GM19372 (cell line): ENCODE results near the gene CD84.
"Not testable (repeated sequence)": the region's sequence is repeated elsewhere in the genome, so short reads cannot be mapped to it uniquely, and the experiment has no call there.

Source experiments
- ATAC-seq: cut with Tn5 transposase; IDR thresholded peaks from one replicate; pipeline ENCODE4 v1.9.1; 2021; ENCODE audit warnings: mild to moderate bottlenecking, low read depth, moderate library complexity; ENCODE audit not compliant: unreplicated experiment

Gene CD84

DNA sequence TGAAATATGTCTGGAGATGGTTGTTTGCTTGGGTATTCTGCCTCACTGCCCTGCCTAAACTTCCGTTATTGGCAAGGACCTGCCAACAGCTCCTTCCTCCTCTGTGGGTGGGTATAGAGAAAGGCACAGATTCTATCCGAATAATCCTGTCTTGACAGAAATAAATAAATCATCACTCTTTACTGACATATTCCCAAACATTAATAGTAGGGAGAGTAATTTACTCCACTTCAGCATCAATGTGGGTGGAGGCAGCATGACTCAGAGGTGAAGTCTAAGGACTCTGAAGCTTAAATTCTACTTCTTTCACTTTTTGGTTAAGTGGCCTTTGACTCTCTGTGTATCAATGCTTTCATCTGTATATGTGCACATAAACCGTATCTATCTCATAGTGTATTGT lies 2.9 kb downstream of the CD84 start:
- ATAC-seq: no peak

DNA sequence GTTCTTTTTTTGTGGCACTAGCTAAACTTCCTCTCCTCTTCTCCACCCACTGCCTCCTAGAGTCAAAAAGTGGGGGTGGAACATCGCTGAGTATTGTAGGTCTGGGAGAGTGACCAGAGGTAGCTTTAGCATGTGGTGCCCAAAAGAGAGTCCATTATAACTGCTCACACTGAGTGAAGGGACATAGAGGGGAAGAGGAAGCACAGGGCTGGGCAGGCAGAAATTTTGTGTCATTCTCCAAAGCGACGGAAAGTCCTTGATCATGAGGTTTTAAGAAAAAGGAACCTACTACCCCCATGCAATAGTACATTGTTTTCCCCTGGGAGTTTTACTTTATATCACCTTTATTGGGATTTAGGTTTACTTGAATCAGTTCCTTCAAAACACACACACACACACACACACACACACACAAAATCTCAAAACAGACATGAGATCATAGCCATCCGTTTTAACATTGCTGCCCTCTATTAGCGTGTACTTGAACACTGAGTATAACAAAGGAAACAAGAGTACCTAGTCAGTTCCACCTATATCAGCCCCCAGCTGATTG lies 4.1 kb downstream of the CD84 start:
- ATAC-seq: no peak

DNA sequence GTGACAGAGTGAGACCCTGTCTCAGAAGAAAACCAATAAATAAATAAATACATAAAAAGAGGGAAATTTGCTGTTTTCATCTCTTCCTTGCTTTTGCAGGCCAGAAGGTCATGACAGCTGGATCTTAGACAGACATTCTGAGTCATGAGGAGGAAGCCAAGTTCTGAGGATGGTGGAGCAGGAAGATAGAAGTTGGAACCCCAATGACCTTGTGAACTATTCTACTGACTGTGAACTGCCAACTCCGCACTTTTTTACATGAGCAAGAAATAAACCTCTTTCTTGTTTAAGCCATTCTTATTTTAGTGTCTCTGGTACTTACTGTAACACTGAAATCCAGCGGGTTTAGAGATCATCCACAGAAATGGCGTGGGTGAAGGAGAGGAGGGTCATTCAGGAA lies 8.5 kb downstream of the CD84 start:
- no peak for ATAC-seq

DNA sequence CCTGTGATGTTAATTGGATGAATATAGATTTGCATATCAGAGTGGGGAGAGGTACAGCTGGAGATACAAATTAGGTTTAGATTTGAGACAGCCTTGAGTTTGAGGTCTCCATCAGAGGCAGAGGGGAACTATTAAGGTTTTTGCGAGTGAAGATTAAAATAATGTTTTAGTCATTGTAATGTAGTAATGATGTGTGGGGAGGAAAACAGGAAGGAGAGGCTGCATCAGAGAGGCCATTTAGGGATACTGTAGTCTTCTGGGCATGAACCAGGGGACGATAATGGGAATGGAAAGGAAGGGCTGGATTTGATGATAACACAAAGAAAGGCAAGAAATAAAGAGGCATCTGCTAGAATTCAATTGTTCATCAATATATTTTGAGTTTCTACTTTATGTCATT lies 9.5 kb downstream of the CD84 start:
- no peak for ATAC-seq

DNA sequence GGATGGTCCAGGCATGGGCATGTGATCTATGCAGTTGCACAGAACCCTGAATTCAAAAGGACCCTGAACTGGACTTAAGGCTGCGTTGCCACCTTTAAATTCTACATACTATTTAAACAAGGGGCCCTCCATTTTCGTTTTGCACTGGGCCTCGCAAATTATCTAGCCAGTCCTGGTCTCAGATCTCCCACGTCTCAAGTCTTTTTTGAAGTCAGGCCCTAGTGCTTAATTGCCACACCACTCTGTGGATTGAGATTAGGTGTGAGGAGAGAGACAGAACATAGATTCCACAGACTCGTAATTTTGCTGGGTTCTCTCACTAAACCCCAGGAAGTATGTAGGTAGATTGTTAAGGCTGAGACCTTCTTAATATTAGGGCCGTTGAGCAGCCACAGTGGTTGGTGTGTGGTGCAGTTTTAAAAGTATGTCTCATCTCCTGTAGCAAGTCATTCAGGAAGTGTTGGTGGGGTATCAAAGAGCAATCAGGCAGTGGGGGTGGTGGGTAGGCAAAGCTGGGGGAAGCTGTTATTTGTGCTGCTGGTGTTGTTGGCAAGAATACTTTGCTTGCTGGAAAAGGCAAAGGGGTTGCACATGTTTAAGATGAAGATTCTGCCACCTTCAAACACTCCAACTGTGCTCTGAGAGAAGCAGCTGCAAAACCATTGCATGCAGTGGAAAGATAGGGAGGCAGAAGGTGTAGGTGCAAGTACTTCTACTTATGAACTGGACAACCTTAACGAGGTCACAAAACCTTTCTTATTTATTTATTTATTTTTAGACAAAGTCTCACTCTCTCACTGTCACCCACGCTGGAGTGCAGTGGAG lies 11.2 kb downstream of the CD84 start:
- peak; percentile 61 for ATAC-seq

DNA sequence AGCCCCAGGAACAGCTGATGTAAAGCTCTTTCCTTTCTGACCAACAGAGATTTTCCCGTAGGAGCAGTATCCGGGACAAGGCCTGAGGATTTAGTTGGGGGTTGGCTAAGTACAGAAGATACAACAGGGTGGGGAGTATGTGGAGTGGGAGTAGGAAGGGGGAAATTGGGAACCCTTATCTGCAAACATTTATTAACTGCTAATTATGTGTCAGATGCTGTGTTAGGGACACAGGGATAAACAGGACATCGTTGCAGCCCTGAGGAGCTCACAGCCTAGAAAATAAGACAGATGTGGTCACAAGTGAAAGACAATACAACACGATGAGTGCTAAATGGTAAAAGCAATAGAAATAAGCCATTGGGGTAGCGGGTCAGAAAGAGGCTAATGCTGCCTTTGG lies 12.0 kb downstream of the CD84 start:
- no peak for ATAC-seq

DNA sequence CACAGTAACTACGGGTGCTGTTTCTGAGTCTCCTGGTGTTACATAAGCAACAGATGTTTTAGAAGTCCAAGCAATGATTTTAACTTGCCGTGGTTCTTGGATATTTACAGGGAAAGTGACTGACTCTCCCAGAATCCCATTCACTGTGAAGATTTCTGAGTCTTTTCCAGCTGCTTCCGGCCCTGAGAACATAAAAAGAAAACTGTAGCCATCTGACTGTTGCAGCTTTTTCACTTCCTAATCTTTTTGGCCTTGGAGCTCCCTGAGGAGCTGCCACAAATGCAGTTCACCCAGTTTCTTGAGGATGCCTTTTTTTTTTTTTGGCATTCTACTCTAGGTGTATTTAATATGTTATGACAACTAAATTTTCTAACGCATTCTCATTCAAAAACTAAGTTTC lies 13.7 kb downstream of the CD84 start:
- no peak for ATAC-seq

DNA sequence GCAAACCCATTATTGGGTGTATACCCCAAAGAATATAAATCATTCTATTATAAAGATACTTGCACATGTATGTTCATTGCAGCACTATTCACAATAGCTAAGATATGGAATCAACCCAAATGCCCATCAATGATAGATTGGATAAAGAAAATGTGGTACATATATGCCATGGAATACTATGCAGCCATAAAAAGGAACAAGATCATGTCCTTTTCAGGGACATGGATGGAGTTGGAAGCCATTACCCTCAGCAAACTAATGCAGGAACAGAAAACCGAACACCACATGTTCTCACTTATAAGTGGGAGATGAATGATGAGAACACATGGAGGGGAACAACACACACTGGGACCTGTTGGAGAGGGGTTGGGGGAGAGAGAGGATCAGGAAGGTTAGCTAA lies 16.1 kb downstream of the CD84 start:
- ATAC-seq: not testable (repeated sequence)

DNA sequence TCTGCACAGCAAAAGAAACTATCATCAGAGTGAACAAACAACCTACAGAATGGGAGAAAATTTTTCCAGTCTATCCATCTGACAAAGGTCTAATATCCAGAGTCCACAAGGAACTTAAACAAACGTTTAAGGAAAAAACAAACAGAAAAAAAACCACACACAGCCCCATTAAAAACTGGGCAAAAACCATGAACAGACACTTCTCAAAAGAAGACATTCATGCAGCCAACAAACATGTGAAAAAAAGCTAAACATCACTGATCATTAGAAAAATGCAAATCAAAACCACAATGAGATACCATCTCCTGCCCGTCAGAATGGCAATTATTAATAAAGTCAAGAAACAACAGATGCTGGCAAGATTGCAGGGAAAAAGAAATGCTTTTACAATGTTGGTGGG lies 16.6 kb downstream of the CD84 start:
- not testable (repeated sequence) for ATAC-seq

DNA sequence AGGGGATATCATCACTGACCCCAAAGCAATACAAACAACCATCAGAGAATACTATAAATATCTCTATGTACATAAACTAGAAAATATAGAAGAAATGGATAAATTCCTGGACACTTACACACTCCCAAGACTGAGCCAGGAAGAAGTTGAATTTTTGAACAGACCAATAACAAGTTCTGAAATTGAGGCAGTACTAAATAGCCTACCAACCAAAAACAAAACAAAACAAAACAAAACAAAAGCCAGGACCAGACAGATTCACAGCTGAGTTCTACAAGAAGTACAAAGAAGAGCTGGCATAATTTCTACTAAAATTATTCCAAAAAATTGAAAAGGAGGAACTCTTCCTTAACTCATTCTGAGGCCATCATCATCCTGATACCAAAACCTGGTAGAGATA lies 18.5 kb downstream of the CD84 start:
- no peak for ATAC-seq

DNA sequence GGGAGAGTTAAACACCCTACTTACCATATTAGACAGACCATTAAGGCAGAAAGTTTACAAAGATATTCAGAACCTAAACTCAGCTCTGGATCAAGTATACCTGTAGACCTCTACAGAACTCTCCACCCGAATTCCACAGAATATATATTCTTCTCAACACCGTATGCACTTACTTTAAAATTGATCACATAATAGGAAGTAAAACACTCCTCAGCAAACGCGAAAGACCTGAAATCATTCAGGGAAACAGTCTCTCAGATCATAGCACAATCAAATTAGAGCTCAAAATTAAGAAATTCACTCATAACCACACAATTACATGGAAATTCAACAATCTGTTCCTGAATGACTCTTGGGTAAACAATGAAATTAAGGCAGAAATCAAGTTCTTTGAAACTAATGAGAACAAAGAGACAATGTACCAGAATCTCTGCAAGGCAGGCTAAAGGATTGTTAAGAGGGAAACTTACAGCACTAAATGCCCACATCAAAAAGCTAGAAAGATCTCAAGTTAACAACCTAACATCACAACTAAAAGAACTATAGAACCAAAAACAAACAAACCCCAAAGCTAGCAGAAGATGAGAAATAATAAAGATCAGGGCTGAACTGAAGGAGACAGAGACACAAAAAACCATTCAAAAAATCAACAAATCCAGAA lies 19.1 kb downstream of the CD84 start:
- no peak for ATAC-seq

DNA sequence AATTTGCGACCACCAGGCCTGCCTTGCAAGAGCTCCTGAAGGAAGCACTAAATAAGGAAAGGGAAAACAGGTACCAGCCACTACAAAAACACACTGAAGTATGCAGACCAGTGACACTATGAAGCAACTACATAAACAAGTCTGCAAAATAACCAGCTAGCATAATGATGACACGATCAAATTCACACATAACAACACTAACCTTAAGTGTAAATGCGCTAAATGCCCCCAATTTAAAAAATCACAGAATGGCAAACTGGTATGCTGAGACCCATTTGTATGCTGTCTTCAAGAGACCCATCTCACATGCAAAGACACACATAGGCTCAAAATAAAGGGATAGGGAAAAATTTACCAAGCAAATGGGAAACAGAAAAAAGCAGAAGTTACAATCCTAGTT lies 19.9 kb downstream of the CD84 start:
- ATAC-seq: not testable (repeated sequence)

DNA sequence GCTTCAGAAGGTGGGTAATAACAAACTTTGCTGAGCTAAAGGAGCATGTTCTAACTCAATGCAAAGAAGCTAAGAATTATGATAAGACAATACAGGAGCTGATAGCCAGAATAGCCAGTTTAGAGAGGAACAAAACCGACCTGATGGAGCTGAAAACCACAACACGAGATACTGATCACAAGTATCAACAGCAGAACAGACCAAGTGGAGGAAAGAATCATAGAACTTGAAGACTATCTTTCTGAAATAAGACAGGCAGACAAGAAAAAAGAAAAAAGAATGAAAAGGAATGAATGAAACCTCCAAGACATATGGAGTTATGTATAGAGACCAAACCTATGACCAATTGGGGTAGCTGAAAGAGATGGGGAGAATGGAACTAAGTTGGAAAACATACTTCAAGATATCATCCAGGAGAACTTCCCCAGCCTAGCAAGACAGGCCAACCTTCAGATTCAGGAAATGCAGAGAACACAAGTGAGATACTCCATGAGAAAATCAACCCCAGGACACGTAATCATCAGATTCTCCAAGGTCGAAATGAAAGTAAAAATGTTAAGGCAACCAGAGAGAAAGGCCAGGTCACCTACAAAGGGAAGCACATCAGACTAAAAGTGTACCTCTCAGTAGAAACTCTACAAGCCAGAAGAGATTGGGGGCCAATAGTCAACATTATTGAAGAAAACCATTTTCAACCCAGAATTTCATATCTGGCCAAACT lies 20.5 kb downstream of the CD84 start:
- ATAC-seq: no peak

DNA sequence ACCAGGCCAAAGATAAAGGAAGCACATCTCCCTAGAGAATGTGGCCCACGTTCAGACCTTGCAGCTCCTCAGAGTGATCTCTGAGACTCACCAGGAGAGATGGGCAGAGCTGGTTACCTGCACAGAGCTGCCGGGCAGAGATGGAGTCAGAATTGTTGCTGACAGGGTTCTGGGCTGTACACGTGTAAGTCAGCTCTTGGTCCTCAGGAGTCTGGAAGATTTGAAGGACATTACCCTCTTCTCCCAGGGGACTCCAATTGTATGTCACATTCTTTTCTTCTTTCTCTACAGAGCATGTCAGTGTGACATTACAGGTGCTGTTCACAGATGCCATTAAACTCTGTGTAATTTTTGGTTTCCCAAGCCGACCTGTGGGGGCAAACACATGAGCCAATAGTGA lies 25.5 kb downstream of the CD84 start:
- ATAC-seq: no peak

DNA sequence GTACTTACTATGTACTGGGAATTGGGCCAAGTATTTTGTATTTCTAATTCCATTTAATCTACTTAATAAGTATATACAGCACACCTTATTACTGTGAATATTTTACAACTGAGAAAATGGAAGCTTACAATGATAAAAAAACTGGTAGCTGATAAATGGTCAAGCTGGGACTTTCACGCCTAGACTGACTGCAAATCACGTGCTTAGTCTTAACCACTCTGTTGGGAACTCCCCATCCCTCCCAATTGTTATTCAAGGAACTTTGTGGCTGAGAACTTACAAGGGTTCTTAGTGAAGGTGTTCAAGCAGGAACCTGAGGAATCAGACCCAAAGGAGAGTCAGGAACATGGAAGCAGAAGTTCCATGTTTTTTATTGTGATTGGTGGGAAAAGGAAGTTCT lies 26.9 kb downstream of the CD84 start:
- ATAC-seq: no peak

DNA sequence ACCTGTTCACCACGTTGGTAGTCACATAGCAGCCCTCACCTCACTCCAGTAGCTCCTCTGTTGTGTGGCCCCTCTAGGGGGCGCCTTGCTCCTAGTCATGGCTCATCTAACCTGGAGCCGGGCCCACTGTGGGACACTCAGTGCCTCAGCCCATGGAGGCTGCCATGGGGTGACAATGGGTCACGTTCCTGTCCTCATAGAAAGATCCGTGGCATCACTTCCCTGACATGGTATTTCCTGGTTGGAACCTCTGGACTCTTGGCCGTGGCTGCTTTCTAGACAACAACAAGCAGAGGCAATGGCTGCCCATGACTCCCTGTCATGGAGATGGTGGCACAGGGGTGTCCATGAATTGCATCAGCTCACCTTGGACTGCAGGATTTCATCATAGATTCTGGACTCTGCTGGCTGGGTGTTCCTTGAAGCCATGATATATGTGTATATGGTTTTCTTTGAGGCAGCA lies 28.7 kb downstream of the CD84 start:
- no peak for ATAC-seq

DNA sequence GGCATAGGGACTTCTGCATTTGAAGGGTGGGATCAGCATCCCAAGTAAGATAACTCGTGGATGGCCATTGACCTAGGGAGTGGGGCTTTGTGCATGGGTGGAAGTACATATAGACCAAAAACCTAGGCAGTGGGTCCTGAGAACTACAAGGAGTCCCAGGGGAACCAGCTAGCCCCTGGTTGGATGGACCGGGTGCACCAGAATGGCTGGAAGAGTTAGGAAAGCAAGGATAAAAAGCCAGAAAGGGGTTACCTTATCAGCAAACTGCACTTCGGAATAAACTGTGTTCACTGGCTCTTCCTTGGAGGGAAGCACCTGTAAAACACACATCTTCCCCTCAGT lies 29.7 kb downstream of the CD84 start:
- ATAC-seq: no peak

DNA sequence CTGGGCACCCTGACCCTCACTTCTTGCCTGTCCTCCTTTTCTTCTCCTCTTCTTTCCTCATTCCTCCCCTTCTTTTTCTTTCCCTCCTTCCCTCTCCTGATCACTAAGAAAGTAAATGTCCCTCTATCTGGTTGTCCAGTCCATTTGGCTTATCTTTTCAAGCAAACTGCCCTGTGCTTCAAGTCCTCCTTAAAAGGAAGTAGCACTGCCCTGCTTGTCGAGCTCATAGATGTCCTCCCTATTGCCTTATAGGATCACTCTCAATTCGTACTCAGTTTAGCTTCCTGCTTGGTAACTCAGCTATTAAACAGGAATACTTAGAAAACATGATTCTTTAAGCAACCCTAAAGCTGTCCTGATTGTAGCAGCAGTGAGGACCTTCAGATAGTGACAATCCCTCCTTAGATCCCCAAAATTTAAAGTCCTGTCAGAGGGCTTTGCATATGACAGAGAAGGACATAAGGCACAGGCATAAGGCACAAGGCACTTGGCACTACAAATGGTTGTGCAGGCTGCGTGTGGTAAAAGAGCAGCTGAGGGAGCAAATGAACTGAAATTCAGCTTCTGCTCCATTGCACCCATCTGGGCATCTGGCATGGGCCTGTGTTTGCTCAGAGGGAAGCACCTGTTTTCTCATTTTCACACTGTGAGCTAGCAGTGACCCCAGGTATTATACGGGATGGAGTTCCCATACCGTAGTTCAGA lies 30.2 kb downstream of the CD84 start:
- no peak for ATAC-seq

DNA sequence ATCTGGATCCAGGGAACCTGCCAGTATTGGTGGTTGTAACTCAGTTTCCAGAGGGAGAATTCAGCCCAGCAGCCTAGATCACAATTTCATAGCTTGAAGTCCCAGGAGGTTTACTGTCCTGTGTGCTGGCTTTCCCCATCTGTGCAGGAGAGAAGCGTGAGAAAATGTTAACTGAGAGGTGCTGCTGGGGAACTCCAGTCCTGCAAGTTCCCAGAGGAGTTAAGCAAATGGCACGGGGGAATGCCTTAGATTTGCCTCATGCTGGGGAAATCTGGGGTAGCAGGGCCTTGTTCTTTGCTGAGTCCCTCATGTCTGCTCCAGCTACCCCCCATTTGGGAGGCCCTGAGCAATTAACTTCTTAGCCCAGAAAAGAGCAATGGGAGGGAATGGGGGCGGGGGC lies 31.1 kb downstream of the CD84 start:
- no peak for ATAC-seq

DNA sequence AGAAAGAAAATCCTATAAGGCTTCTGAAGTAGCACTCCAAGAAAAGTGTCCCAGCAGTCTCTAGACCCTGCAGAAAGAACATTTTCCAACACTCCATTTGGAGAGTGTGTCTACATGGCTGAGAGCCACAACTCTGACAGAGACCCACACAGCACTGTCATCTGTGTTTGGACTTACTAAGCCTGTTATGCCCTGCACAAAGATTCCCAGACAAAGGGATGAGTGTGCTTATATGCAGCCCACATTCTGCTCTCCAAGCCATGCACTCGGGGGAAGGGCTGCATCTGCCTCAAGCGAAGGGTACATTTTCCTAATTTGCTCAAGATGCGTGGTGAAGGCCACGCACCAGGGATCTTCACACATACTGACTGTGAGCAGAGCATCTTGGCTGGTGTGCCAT lies 31.9 kb downstream of the CD84 start:
- ATAC-seq: no peak

DNA sequence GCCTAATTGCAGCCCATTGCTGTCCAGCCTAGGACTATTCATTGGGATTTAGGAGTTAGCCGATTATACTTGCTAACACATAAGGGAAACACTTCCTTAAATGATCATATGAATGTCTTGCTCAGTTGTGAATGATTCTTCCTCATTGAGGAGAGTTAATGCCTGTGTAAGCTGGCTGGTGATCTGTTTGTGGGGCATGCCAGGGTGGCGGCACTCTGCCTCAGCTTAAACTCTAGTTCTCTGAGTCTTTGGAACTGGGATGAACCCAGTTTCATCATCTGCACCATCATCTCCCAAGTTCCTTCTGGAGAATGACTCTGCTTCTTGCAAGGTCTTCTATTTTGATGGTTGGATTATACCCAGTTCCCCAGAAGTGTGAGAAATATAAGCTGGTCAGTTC lies 32.4 kb downstream of the CD84 start:
- no peak for ATAC-seq
